Stomach (tissue), 9 donors: ENCODE results near the gene RAI1. TPM values are rescaled to one million over a fixed set of nuclear protein-coding genes. Genes with fewer than 3 reads are reported as not detected.

ENCODE experiments used
- DNase-seq, 2 donors: peaks; one replicate each; pipeline versions ENCODE4 v3.0.0 to v3.0.0-alpha.2; 2013 to 2019
- H3K27ac ChIP-seq, 5 donors: fragments of 200-600 bp in 4 of 5; sonication (generic) in 4 of 5; one replicate each; pipeline ENCODE4 v1.5.1; 2013 to 2019; ENCODE audit warnings: mild to moderate bottlenecking in 1 of 5, moderate library complexity in 1 of 5
- H3K27me3 ChIP-seq, 3 donors: fragments of 200-600 bp; sonication (generic); one replicate each; pipeline ENCODE4 v1.5.1; 2017 to 2019; ENCODE audit warnings: mixed run types in 1 of 3
- H3K36me3 ChIP-seq, 4 donors: fragments of 200-600 bp; sonication (generic); 1 replicate in 3 of 4; 2 replicates in 1 of 4; pipeline ENCODE4 v1.5.1; 2016 to 2019
- H3K4me1 ChIP-seq, 4 donors: fragments of 200-600 bp; sonication (generic); one replicate each; pipeline ENCODE4 v1.5.1; 2016 to 2019
- H3K4me3 ChIP-seq, 4 donors: fragments of 200-600 bp; sonication (generic) in 3 of 4; one replicate each; pipeline ENCODE4 v1.5.1; 2016 to 2019; ENCODE audit warnings: mild to moderate bottlenecking in 1 of 4
- H3K9me3 ChIP-seq, 4 donors: fragments of 200-600 bp; sonication (generic); one replicate each; pipeline ENCODE4 v1.5.1; 2016 to 2019
- EP300 ChIP-seq: sonication (generic); formaldehyde crosslinking; IDR thresholded peaks from one replicate; pipeline ENCODE4 v1.6.1; 2017; ENCODE audit warnings: antibody characterized with exemption
- POLR2A ChIP-seq, 4 donors: fragments of 450-650 bp; IDR thresholded peaks; one replicate each; pipeline ENCODE4 v1.6.1; 2016; ENCODE audit warnings: antibody characterized with exemption in 4 of 4, control low read depth in 2 of 4, mild to moderate bottlenecking in 1 of 4, moderate library complexity in 1 of 4
- POLR2AphosphoS5 ChIP-seq, 3 donors: sonication (generic); formaldehyde crosslinking; IDR thresholded peaks; one replicate each; pipeline ENCODE4 v1.6.1; 2016; ENCODE audit warnings: antibody characterized with exemption in 3 of 3
- WGBS, 5 donors: extraction: QIAGEN DNeasy Blood & Tissue Kit in 3 of 5; methylation state at CpG; one replicate each; pipeline versions ENCODE4 v1.1.5 to v1.1.7; 2013 to 2018; 5-methylcytosine and 5-hydroxymethylcytosine counted together
- intact Hi-C: fragments of 100-400 bp; cut with DNase I; formaldehyde crosslinking; loops from one replicate; pipeline ENCODE4 v1.15.1; 2023; ENCODE audit warnings: low total_unique reads
- polyA plus RNA-seq, 3 donors: library from polyadenylated mRNA; stranded (reverse); fragments of 200-250 nt; gene quantifications; one replicate each; pipeline ENCODE4 v1.2.3, GENCODE V29; 2013
- total RNA-seq, 5 donors: library from RNA; depleted of rRNA; stranded (reverse); fragments of >200 nt; gene quantifications; one replicate each; pipeline versions ENCODE4 v1.1.0 to v1.2.3, GENCODE V29; 2014 to 2016
- TF ChIP-seq, protein P1 (sequence below), 7 experiments: fragments of 450-650 bp in 4 of 7; fragments of 200-600 bp in 3 of 7; sonication (generic) in 3 of 7; IDR thresholded peaks; one replicate each; pipeline ENCODE4 v1.5.1; 2016 to 2019; ENCODE audit warnings: antibody characterized with exemption in 7 of 7, control low read depth in 2 of 7, mild to moderate bottlenecking in 1 of 7
- donor health status: healthy with polysubstance abuse.
- donor health status: Bipolar disorder and iron deficiency.
- donor health status: healthy.

The RAI1 gene
- total and polyA plus RNA-seq, 8 donors = 4.6 to 94.5 (median 28.3) TPM

DNA sequence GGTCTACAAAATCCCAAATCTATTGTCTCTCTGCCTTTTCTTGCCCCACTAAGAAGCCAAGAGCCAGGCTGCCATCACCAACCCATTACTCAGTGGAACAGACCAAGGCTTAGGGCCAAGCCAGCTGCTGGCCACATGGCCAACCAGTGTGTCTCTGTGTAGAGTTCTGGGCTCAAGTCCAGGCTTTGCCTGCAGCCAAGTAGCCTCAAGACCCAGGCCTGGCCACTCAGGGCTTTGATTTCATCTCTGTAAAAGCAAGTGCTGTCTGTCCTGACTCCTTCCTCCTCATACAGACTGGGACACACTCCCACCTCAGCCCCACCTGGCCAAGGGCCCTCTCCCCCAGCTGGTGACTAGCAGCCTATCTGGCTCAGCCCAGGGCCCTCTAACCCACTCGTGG lies 140.9 kb downstream of the RAI1 start:
- Histone ChIP-seq H3K9me3 (no peaks in the 10 kb centered on the region), H3K27me3 (no peaks in the 10 kb centered on the region), H3K36me3 (peaks cover 23 to 36% (median 31%) of the 10 kb centered on the region in 4 donors), H3K27ac (peak overlapping the region; percentile 26 to 88 (median 79)), H3K4me3 (peak overlapping the region in 3 of 4 donors; percentile 49 to 51 (median 50)), H3K4me1 (peaks cover 81 to 95% (median 92%) of the 10 kb centered on the region in 4 donors)
- DNase-seq = peak; percentile 56 to 68
- intact Hi-C loops = no loop called here
- TF ChIP-seq, protein P1, sequence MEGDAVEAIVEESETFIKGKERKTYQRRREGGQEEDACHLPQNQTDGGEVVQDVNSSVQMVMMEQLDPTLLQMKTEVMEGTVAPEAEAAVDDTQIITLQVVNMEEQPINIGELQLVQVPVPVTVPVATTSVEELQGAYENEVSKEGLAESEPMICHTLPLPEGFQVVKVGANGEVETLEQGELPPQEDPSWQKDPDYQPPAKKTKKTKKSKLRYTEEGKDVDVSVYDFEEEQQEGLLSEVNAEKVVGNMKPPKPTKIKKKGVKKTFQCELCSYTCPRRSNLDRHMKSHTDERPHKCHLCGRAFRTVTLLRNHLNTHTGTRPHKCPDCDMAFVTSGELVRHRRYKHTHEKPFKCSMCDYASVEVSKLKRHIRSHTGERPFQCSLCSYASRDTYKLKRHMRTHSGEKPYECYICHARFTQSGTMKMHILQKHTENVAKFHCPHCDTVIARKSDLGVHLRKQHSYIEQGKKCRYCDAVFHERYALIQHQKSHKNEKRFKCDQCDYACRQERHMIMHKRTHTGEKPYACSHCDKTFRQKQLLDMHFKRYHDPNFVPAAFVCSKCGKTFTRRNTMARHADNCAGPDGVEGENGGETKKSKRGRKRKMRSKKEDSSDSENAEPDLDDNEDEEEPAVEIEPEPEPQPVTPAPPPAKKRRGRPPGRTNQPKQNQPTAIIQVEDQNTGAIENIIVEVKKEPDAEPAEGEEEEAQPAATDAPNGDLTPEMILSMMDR (IDR thresholded peaks at IDR 0.05) = no peak
- TF ChIP-seq EP300 (no peak), POLR2AphosphoS5 (IDR thresholded peaks at IDR 0.05) (peak in 1 of 3 donors; percentile 19), POLR2A (IDR thresholded peaks at IDR 0.05) (no peak)
- 13 to 42% (median 20%) methylated on average over 1 of the region's 1 CpG for WGBS, 5 donors

DNA sequence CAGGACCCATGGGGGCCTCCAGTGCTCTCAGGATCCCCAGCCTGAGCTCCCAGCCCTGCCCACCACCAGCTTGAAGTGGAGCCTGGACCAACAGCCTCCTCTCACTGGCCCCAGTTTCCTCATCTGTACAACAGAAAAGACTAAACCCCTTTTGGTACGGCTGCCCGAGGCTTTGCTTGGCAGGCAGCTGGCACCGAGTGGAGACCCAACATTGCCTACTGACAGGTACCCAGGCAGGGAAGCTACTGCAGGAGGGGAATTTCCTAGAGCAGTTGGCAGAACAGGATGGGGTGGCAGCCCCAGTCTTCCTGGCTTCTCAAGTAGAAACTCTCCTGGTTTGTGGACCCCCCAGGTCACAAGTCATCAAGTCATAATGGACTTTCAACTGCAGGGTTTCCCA lies 141.4 kb downstream of the RAI1 start:
- H3K27me3 ChIP-seq = no peaks in the 10 kb centered on the region
- peak overlapping the region; percentile 26 to 88 (median 79) for H3K27ac ChIP-seq
- H3K9me3 ChIP-seq = no peaks in the 10 kb centered on the region
- peaks cover 19 to 36% (median 26%) of the 10 kb centered on the region in 4 donors for H3K36me3 ChIP-seq
- H3K4me3 ChIP-seq = peak overlapping the region; percentile 48 to 51 (median 50)
- WGBS, 5 donors = 34 to 50% (median 47%) methylated on average over 3 of the region's 3 CpGs
- intact Hi-C loops = no loop called here
- DNase-seq = no peak
- TF ChIP-seq, protein P1 (IDR thresholded peaks at IDR 0.05) = no peak
- no peak for TF ChIP-seq POLR2A (IDR thresholded peaks at IDR 0.05)
- no peak for TF ChIP-seq POLR2AphosphoS5 (IDR thresholded peaks at IDR 0.05)
- no peak for TF ChIP-seq EP300
- peaks cover 85 to 98% (median 95%) of the 10 kb centered on the region in 4 donors for H3K4me1 ChIP-seq

DNA sequence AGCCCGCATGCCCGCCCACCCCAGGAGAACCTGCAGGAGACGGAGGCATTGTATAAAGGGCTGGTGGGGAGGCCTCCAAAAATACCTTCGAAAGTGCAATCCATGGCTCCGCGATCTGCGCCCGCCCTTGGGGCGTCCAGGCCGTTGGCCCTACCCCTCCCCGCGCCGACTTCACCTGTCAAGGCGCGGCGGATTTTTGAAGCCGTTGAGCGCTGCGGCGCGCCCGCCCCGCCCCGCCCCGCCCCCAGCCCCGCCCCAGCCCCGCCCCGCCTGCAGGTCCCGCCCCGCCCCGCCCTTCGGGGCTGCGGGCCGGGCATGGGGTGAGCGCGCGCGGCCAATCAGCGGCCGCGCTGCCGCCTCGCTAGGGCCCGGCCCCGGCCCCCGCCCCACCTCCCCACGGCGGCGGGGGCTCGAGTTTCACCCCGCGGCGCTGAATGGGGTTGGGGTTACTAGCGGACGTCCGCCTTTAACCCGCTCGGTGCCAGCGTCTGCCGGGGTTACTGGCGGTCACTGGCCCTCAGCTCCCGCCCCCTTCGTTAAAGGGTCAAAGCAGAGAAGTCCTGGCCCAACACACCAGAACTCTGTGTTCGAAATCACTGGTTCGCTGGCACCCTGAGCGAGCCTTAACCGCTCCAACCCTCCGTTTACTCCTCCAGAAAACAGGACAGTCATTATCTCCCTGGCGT lies 142.3 kb downstream of the RAI1 start:
- Histone ChIP-seq H3K27me3 (no peaks in the 10 kb centered on the region), H3K9me3 (no peaks in the 10 kb centered on the region), H3K27ac (peak overlapping the region; percentile 66 to 94 (median 87)), H3K36me3 (peaks cover 14 to 28% (median 17%) of the 10 kb centered on the region in 4 donors), H3K4me3 (peak overlapping the region; percentile 48 to 51 (median 50)), H3K4me1 (peaks cover 82 to 98% (median 90%) of the 10 kb centered on the region in 4 donors)
- WGBS, 5 donors = 1% methylated on average over 18 to 69 of the region's 69 CpGs
- peak; percentile 51 for TF ChIP-seq EP300
- TF ChIP-seq POLR2AphosphoS5 (IDR thresholded peaks at IDR 0.05) = peak in 1 of 3 donors; percentile 10
- no peak for TF ChIP-seq POLR2A (IDR thresholded peaks at IDR 0.05)
- intact Hi-C loops = no loop called here
- DNase-seq = peak; percentile 89 to 96

DNA sequence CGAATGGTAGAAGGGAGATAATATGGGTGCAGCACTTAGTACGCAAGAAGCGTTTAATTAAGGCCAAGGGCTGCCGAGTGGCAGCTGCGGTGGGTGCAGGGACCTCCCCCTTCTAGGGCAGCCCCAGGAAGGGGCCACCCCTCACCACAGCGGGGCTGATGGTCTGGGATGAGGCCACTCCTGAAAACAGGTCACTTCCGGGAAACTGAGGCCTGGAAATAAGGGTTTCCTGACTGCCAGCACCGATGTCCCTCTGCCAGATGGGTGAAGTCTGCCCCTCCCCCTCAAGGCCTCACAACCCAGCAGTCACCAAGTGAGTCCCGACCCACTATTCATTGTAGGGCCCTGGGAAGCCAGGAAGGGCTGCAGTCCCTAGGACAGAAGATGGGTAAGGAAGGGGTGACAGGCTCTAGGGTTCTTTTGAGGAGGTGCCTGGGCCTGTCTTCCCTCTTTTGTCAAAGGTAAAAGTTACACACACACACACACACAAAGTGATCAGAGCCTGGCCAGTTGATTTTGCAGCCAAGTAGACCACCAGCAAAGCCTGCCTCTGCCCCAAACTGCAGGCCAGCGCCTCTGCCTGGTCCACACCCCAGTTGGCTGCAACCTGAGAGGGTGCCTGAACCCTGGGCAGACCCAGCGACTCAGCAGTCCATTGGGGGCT lies 143.0 kb downstream of the RAI1 start:
- H3K27ac ChIP-seq = peak overlapping the region; percentile 66 to 94 (median 87)
- intact Hi-C loops = no loop called here
- peaks cover 7 to 21% (median 10%) of the 10 kb centered on the region in 4 donors for H3K36me3 ChIP-seq
- no peak for DNase-seq
- H3K4me3 ChIP-seq = peak overlapping the region; percentile 35 to 51 (median 49)
- no peaks in the 10 kb centered on the region for H3K9me3 ChIP-seq
- no peaks in the 10 kb centered on the region for H3K27me3 ChIP-seq
- 5 to 19% (median 15%) methylated on average over 9 to 11 of the region's 11 CpGs for WGBS, 5 donors
- TF ChIP-seq POLR2A (IDR thresholded peaks at IDR 0.05) = no peak
- TF ChIP-seq, protein P1 (IDR thresholded peaks at IDR 0.05) = no peak
- no peak for TF ChIP-seq POLR2AphosphoS5 (IDR thresholded peaks at IDR 0.05)
- TF ChIP-seq EP300 = no peak
- H3K4me1 ChIP-seq = peaks cover 77 to 97% (median 86%) of the 10 kb centered on the region in 4 donors
